GM12892 (cell line): ENCODE measurements around the gene CRYBG1.

Source experiments
- DNase-seq: peaks from one replicate; pipeline ENCODE4 v3.0.0; 2011; ENCODE audit not compliant: insufficient read length
- FAIRE-seq: peaks from 2 replicates; lab custom pipeline; 2011; peaks lifted over from hg19 to GRCh38; lab: Jason Lieb, UNC
- POLR2A ChIP-seq: IDR thresholded peaks from 2 replicates; pipeline ENCODE4 v1.6.1; 2011; ENCODE audit warnings: low read depth, low read length, control low read depth
- POLR2AphosphoS5 ChIP-seq: IDR thresholded peaks from 2 replicates; pipeline ENCODE4 v1.6.1; 2011; ENCODE audit warnings: low read depth, low read length, control low read depth
- TAF1 ChIP-seq: IDR thresholded peaks from 2 replicates; pipeline ENCODE4 v1.6.1; 2011; ENCODE audit warnings: low read depth, mild to moderate bottlenecking, control low read depth, low read length, borderline replicate concordance

CRYBG1 gene

GRCh38 chr6:106373502-106374239 is 13.2 kb downstream of the CRYBG1 start:
- TF ChIP-seq TAF1 (no peak), POLR2AphosphoS5 (no peak), POLR2A (no peak)
- DNase-seq (no peak), FAIRE-seq (no peak)

- DNase-seq (no peak), FAIRE-seq (peak; percentile 77)
- TF ChIP-seq POLR2AphosphoS5 (no peak), POLR2A (no peak), TAF1 (no peak)
Observed at GRCh38 chr6:106377061-106377540, 16.6 kb downstream of the CRYBG1 start.

GRCh38 chr6:106379951-106380350 is 19.4 kb downstream of the CRYBG1 start:
- FAIRE-seq (no peak), DNase-seq (no peak)
- TF ChIP-seq POLR2A (no peak), POLR2AphosphoS5 (no peak), TAF1 (no peak)

GRCh38 chr6:106380407-106380806 is 19.9 kb downstream of the CRYBG1 start:
- DNase-seq (no peak), FAIRE-seq (no peak)
- TF ChIP-seq TAF1 (no peak), POLR2A (no peak), POLR2AphosphoS5 (no peak)

- DNase-seq (no peak), FAIRE-seq (no peak)
- TF ChIP-seq TAF1 (no peak), POLR2AphosphoS5 (no peak), POLR2A (no peak)
Observed at GRCh38 chr6:106381223-106381622, 20.7 kb downstream of the CRYBG1 start.

- DNase-seq, result no peak
- TF ChIP-seq POLR2AphosphoS5 (no peak), TAF1 (no peak), POLR2A (no peak)
- peak; percentile 14 for FAIRE-seq
Observed at GRCh38 chr6:106381881-106382280, 21.4 kb downstream of the CRYBG1 start.

- no peak for DNase-seq
- FAIRE-seq, result no peak
Observed at GRCh38 chr6:106383573-106383972, 23.1 kb downstream of the CRYBG1 start.

GRCh38 chr6:106385530-106385929 is 25.0 kb downstream of the CRYBG1 start:
- DNase-seq, result no peak
- FAIRE-seq, result no peak
- TF ChIP-seq POLR2A (no peak), POLR2AphosphoS5 (no peak), TAF1 (no peak)

More at GRCh38 chr6:106383573-106383972, 23.1 kb downstream of the CRYBG1 start:
- no peak for TF ChIP-seq POLR2A
- no peak for TF ChIP-seq TAF1
- TF ChIP-seq POLR2AphosphoS5, result no peak

- DNase-seq, result no peak
- no peak for FAIRE-seq
- TF ChIP-seq POLR2AphosphoS5, result no peak
Observed at GRCh38 chr6:106387875-106388274, 27.4 kb downstream of the CRYBG1 start.

- DNase-seq (no peak), FAIRE-seq (no peak)
- TF ChIP-seq TAF1 (no peak), POLR2AphosphoS5 (no peak), POLR2A (no peak)
Observed at GRCh38 chr6:106390088-106390487, 29.6 kb downstream of the CRYBG1 start.

- no peak for TF ChIP-seq POLR2A
- no peak for TF ChIP-seq TAF1
- TF ChIP-seq POLR2AphosphoS5, result no peak
- FAIRE-seq (no peak), DNase-seq (no peak)
Observed at GRCh38 chr6:106396426-106397220, 36.1 kb downstream of the CRYBG1 start.

- no peak for FAIRE-seq
- no peak for DNase-seq
- TF ChIP-seq TAF1, result no peak
- no peak for TF ChIP-seq POLR2A
- TF ChIP-seq POLR2AphosphoS5, result no peak
Observed at GRCh38 chr6:106397431-106397830, 36.9 kb downstream of the CRYBG1 start.
